ENCODE results near the gene DND1.
"Not testable (repeated sequence)": the region's sequence is repeated elsewhere in the genome, so short reads cannot be mapped to it uniquely, and the experiment has no call there.

The DND1 gene

DNA sequence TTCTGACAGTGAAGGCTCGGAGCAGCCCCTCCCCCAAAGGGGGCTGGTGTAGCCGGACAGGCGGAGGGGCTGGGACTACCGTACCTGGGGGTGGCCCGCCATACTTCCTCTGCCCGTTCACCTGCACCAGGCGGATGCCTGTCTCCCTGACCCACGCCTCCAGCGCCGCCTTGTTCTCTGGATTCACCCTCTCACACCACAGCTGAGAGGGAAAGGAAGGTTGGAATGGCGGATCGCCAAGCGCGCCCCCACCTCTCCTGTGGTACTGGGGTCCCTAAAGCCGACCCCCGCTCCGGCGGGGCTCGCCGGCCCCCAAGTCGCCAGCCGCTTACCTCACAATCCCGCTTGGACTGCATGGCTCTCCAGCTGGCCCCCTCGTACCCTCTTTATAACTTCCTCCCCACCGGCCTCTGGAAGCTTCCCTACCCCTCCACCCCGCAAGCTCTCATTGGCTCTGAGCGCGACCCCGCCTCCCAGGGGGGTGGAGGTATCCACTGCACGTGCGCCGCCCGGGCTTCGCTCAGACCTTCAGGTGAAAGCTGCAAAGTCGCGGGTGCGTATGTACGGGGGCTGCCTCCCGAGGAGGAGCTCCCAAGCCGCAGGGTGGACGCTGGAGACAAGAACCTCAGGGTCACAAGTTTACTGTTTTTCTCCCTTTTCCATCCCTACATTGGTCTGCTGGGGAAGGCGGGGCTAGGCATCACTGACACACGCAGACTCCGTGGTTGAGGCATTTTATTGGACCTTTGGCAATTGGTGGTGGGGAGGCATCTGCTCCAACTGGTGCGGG lies at the start of gene DND1:
DND1 (minus strand) TSS at position 390 of the 790 bp plus-strand sequence; CDS start at position 356, 34 bp downstream.
- no peak within 1 kb of the TSS for H3K27ac ChIP-seq
- no peak for DNase-seq (ENCODE audit: low read depth, low spot score)

DNA sequence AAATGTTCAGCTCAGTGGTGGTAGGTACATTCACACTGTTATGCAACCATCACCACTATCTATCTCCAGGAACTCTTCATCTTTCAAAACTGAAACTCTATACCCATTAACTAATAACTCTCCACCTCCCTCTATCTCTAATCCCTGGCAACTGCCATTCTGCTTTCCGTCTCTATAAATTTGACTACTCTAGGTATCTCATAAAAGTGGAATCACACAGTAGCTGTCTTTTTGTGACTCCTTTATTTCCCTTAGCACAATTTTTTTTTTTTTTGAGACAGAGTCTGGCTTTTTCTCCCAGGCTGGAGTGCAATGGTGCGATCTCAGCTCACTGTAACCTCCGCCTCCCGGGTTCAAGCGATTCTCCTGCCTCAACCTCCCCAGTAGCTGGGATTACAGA lies 48.0 kb upstream of the DND1 start:
- not testable (repeated sequence) for DNase-seq (ENCODE audit: low read depth, low spot score); H3K27ac ChIP-seq

DNA sequence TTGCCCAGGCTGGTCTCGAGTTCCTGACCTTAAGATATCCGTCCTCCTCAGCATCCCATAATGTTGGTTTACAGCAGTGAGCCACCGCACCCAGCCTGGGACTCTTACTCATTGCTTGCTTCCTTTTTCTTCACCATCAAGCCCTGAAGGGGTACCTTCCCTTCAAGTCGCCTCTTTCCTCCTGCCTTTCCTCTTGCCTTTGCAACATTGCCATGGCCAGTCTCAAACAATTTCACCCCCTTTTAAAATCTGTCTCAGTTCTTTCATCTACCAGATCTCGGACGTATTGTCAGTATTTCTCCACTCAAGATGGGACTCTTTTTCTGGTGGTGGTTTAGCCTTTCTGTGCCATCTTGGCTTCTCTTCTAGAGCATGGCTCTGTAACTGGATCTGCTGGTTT lies 47.4 kb upstream of the DND1 start:
- not testable (repeated sequence) for DNase-seq (ENCODE audit: low read depth, low spot score); H3K27ac ChIP-seq

DNA sequence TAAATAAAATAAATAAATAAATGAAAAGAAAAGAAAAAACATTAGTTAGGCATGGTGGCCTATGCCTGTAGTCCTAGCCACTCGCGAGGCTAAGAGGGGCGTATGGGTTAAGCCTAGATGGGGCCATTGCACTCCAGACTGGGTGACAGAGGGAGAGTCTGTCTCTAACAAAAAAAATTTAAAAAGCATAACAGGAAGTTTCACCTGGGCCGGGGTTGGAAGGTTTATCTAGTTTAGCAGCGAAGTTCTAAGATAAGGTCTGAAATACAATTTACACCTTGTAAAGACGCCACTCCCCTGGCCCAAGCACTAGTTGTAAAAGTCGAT lies 44.9 kb upstream of the DND1 start:
- H3K27ac ChIP-seq: no peak overlapping the region

DNA sequence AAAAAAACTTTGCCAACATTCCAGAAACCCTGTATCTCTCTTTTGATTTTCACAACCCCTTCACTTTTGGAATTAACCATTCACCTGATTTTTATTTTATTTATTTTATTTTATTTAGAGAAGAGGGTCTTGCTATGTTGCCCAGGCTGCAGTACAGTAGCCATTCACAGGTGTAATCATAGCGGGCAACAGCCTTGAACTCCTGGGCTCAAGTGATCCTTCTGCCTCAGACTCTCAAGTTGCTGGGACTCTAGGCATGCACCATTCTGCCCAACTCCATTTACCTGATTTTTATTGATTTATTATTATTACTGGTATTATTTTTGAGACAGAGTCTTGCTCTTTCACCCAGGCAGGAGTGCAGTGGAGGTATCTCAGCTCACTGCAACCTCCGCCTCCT lies 42.9 kb upstream of the DND1 start:
- not testable (repeated sequence) for DNase-seq (ENCODE audit: low read depth, low spot score); H3K27ac ChIP-seq

More for the DNA sequence above, 44.9 kb upstream of the DND1 start:
- no peak for DNase-seq (ENCODE audit: low read depth, low spot score)

DNA sequence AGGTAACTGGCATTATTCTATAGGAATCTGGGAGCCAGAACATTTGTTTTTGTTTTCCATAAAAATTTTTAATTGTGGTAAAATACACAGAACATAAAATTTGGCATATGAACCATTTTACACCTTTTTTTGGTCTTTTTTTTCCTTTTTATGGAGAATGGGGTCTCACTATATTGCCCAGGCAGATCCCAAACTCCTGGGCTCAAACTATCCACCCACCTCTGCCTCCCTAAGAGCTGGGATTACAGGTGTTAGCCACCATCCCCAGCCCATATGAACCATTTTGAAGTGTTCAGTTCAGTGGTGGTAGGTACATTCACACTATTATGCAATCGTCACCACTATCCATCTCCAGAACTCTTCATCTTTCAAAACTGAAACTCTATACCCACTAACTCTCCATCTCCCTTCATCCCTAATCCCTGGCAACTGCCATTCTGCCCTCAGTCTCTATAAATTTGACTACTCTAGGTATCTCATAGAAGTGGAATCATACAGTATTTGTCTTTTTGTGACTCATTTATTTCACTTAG lies 40.3 kb upstream of the DND1 start:
- no peak overlapping the region for H3K27ac ChIP-seq
- no peak for DNase-seq (ENCODE audit: low read depth, low spot score)

DNA sequence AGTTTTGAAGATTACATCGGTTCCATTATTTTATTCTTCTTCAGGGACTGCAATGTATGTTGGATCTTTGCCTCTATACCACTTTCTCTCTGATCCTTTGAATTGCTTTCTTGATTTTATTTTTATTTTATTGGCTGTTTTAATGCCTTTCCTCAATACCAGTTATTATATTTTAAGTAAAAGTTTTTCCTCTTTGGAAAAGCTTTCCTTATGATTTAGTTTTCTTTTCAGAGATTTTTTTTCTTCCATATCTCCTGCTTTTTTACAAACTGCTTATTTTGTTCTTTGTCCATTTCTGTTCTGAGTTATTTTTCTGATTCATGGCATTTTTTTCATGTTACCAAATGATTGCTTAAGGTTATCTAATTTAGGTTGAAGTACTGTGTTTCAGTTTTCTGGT lies 38.4 kb upstream of the DND1 start:
- H3K27ac ChIP-seq: no peak overlapping the region
- DNase-seq (ENCODE audit: low read depth, low spot score): no peak

DNA sequence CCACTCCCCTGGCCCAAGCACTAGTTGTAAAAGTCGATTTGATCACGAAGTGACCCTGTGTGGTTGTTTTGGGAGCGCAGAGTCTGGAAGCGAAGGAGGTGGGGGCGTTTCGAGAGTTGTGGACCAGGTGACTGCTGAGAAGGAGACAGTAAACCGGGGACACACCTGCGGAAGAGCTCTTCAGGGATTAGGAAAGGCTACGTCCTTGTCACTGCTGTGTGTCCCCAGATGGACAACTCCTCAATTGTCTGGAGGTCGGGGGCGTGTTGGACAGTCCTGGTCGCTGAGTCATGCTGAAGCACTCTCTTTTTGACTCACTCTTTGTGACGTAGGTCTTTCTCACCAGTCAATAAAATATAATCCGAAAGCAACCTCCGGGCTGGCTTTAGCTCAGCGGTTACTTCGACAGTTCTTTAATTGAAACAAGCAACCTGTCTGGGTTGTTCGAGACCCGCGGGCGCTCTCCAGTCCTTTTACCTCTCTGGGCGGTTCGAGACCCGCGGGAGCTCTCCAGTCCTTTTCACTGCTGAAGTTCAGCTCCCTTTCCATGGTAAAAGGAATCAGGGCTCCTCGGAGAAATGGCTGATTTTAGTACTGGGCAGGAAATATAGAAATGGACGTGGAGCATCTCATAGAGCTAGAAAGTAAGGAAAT lies 37.6 kb upstream of the DND1 start:
- H3K27ac ChIP-seq: peak overlapping the region; percentile 78
- DNase-seq (ENCODE audit: low read depth, low spot score): peak; percentile 89

DNA sequence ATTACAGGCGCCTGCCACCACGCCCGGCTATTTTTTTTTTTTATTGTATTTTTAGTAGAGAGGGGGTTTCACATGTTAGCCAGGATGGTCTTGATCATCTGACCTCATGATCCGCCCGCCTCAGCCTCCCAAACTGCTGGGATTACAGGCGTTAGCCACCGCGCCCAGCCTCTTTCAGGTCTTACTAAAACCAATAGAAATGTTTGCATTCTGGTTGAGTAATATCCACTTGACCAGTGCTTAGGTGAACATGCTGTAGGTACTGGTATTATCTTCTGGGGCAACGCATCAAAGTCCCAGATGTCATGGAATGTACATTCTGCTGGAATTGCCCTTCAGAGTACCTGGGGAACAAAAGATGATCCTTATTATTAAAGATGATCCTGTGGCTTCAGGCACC lies 35.4 kb upstream of the DND1 start:
- not testable (repeated sequence) for H3K27ac ChIP-seq; DNase-seq (ENCODE audit: low read depth, low spot score)

DNA sequence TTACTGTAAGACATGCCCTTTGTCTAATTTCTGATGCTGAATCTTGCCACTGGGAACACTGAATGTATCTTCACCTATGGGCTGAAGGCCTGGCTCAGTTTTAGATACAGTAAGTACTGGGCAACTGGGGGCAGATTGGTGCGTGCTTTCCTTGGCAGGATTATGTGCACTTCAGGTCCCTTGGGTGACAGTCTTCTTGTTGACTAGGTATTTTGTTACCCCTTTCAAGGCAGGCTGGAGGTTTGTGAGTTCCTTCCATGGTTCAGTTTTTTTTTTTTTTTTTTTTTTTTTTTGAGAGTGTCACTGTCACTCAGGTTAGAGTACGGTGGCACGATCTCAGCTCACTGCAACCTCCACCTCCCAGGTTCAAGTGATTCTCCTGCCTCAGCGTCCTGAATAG lies 34.4 kb upstream of the DND1 start:
- no peak overlapping the region for H3K27ac ChIP-seq
- no peak for DNase-seq (ENCODE audit: low read depth, low spot score)

DNA sequence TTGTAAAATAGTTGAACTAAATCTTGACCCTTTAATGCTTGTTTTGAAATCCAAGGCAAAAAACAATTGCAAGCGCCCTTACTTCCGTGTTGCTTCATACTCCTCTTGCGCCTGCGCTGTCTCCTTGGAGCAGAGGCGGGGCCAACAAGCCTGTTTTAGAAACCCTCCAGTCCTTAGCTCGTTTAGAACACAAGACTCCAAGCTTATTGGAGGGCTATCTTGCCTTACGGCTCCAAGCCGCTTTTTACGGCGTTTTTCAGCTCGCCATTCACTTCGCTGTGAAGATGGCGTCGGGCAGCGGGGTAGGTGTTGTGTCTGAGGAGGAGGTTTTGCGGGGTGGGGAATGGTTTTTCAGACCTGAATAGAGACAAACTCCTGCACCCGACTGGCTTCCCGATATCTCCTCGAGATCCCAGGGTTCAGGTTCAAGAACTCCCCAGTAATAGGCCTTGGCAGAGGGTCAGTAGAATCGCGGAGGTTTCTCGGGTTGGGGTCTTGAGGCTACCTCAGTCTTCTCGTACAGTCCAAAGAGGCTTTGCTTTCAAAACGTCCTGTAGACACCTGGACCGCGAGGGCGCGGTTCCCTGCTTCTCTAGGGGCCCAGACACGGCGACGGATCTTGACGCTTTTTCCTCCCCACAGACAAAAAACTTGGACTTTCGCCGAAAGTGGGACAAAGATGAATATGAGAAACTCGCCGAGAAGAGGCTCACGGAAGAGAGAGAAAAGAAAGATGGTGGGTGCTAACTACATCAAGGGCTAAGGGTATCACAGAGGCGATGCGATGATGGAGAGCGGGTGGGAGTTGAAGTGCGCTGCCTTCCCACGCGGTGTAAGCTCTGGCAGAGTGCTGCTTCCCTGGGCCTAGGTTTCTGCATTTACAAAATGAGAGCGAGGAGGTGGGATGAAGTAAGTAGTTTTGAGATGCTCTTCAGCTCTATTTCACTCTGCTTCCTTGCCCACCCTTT lies 27.1 kb upstream of the DND1 start, which contains the start of gene ZMAT2:
ZMAT2 (plus strand) TSS at position 271 of the 968 bp plus-strand sequence; CDS start at position 285, 14 bp downstream.
- H3K27ac ChIP-seq: peak within 1 kb of the TSS; percentile 36
- DNase-seq (ENCODE audit: low read depth, low spot score): peak; percentile 97

DNA sequence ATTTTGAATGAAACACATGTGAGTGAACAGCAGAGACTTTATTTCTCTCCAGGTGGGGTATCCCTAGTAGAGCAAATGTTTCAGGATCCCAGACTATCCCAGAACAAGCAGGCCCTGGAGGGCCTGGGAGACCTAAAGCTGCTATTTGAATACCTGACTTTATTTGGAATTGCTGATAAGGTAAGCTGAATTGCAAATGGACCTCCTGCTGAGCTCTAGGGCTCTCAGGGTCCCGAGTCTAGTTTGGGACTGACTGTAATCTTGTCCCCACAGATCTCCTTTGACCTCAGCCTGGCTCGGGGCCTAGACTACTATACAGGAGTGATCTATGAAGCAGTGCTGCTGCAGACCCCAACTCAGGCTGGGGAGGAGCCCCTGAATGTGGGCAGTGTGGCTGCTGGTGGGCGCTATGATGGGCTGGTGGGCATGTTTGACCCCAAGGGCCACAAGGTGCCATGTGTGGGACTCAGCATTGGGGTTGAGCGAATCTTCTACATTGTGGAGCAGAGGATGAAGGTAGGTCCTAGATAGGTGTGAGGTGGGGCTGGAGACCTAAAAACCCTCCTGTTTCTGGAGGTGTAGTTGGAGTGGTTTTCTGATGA lies 23.6 kb upstream of the DND1 start:
- H3K27ac ChIP-seq: no peak overlapping the region
- no peak for DNase-seq (ENCODE audit: low read depth, low spot score)

DNA sequence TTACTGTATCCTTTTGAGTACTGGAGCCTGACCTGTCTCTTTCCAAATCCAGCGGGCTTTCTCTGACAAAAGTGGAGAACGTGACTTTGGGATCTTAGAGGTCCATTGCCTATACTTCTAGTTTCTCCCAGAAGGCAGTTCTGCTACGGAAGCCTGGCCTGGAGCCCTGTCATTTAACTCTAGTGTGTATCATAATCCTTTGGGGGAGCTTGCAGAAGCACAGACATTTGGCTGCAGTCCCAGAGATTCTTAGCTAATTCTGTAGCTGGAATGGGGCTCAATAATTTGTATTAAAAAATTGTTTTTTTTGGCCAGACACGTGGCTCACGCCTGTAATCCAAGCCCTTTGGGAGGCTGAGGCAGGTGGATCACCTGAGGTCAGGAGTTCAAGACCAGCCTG lies 20.9 kb upstream of the DND1 start:
- no peak overlapping the region for H3K27ac ChIP-seq
- no peak for DNase-seq (ENCODE audit: low read depth, low spot score)

DNA sequence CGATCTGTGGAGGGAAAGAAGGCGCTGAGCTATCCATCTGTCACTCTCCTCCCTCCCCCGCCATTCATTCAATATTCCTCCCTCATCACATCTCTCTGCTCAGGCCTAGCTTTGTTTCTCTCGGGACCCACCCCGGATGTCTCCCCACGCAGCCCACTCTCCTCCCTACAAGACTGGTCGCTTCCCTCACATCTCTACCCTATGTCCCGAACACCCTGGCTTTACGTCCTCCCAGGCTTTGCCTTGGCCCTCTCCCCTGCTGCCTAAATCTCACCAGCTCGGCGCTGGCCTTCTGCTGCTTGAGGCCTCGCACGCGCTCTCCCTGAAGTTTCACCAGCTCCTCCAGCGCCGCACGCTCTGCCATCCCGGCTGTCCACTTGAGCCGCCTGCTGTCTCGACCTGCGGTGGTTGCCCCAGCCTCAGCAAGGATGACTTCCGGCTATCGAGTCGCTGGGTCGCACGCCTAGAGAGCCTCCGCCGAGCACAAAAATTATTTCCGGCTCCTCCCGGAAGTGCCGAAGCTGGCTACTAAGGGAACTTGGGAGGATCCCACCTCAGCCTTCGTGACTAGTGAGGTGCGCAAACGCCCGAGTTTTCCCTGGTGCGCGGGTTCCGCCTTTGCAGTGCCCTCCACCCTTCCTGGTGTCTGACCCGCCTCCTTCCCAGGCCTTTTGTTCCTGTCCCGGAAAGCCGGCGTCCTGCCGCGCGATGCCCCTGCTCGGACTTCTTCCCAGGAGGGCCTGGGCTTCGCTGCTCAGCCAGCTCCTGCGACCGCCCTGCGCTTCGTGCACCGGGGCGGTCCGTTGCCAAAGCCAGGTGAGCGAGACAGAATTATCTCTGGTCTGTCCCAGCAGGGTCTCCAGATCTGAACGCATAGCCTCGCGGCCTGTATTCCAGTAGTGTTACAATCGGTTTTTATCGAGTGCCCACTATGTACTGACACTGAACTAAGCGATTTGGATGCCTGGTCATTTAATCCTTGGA lies 17.9 kb upstream of the DND1 start, which contains the start of the genes HARS1 and HARS2:
HARS1 (minus strand) TSS at position 430 of the 984 bp plus-strand sequence; CDS start at position 364, 66 bp downstream.
HARS2 (plus strand) TSS at position 515 of the 984 bp plus-strand sequence; CDS start at position 709, 194 bp downstream.
- DNase-seq (ENCODE audit: low read depth, low spot score): peak; percentile 83
- H3K27ac ChIP-seq: peak within 1 kb of the TSS; percentile 90

DNA sequence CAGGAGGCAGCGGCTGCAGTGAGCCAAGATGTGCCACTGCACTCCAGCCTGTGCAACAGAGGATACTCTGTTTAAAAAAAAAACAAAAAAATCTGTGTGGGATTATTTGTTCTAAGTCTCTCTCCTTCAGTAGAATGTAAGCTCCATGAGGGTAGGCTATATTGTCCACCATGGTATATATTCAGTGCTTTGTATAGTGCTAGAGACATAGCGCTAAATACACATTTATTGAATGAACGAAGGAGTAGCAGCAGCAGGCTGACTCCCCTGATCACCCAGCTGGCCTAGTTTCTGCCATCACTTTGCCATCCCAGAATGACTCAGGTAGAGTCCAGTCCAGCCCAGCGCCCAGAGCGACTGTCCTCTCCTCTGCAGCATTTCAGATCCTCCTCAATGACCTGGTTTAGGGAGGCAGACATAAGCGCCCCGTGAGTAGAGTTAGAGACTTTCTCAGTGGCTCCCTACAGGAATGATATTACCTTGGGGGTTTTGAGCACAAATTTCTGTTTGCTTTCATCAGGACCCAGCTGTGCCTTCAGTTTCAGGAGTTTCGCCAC lies 17.1 kb upstream of the DND1 start:
- H3K27ac ChIP-seq: peak overlapping the region; percentile 90
- no peak for DNase-seq (ENCODE audit: low read depth, low spot score)

DNA sequence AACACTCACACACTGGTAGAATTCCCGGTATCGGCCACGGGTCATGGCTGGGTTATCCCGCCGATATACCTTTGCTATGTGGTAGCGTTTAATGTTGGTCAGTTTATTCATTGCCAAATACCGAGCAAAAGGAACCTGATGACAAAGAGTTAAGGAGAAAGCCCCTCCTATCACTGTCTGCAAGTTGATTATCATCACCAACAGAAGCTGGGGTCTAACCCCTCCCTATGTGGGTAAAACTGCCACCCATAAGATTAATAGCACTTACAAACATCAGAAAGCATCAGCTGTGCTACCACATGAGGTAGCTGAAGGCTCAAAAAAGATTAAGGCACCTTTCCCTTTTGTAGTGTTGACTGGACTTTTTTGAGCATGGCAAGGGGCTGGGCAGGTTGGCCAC lies 5.6 kb upstream of the DND1 start:
- no peak overlapping the region for H3K27ac ChIP-seq
- DNase-seq (ENCODE audit: low read depth, low spot score): no peak

DNA sequence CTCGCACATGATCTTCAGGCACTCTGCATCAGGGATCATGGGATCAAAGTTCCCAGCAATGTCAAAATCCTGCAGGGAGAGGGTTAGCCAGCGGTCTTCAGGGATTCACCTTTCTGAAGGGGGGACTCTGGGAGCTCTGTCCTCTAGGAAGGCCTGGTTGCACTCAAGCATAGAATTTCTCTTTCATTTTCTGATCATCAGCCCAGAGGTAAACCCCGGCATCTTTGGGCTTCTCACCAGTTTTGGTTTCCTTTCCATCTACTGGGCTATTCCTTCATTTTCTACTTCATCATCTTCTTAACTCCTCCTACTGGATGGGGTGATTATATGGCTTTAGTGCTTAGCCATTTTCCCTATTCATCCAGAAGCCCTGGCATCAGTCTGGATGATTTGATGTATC lies 4.6 kb upstream of the DND1 start:
- no peak for DNase-seq (ENCODE audit: low read depth, low spot score)
- no peak overlapping the region for H3K27ac ChIP-seq

DNA sequence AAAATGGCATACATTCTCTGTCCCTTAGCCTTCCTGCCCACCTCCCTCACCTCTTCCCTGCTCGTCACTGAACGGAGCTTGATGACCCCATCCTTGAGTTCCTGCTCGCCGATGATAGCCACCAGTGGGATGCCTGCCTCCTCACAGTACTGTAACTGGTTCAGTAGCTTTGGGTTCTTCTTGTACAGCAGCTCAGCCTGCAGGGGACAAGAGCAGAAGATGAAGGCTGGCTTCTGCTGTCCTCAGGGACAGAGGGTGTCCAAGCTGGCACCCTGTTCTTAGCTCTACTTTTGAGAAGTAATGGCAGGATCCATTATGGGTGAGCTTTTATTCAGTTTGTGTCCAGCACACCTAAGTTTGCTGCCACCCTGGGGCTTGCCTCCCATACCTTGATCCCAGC lies 1.3 kb upstream of the DND1 start:
- no peak overlapping the region for H3K27ac ChIP-seq
- DNase-seq (ENCODE audit: low read depth, low spot score): no peak
